GM19328 (cell line): ENCODE measurements around the gene MUC5AC.

ENCODE experiments used
- ATAC-seq: cut with Tn5 transposase; IDR thresholded peaks from one replicate; pipeline ENCODE4 v1.9.1; 2021; ENCODE audit warnings: mild to moderate bottlenecking, moderate library complexity; ENCODE audit not compliant: unreplicated experiment

Gene MUC5AC

GRCh38 chr11:1194231-1194976 is 36.7 kb downstream of the MUC5AC start:
- ATAC-seq, result no peak

DNA sequence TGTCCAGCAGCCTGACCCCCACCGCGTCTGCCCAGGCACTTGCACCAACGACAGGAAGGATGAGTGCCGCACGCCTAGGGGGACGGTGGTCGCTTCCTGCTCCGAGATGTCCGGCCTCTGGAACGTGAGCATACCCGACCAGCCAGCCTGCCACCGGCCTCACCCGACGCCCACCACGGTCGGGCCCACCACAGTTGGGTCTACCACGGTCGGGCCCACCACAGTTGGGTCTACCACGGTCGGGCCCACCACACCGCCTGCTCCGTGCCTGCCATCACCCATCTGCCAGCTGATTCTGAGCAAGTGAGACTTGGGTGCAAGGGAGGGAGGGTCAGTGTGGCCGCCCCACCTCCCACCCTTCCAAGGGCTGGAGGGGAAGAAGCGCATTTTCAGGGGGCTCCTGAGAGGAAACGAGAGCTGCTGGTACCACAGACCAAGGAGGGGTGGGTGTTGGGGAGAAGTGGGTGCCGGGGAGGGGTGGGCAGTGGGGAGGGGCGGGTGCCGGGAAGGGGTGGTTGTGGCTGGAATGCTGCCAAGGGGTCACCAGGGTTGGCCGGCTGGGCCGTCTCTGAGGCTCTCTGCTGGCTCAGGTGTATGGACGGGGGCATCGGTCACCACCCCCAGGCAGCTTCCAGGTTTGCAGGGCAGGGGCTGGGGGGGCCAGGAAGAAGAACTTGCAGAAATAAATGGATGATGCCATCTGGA is 37.4 kb downstream of the MUC5AC start:
- ATAC-seq, result no peak

DNA sequence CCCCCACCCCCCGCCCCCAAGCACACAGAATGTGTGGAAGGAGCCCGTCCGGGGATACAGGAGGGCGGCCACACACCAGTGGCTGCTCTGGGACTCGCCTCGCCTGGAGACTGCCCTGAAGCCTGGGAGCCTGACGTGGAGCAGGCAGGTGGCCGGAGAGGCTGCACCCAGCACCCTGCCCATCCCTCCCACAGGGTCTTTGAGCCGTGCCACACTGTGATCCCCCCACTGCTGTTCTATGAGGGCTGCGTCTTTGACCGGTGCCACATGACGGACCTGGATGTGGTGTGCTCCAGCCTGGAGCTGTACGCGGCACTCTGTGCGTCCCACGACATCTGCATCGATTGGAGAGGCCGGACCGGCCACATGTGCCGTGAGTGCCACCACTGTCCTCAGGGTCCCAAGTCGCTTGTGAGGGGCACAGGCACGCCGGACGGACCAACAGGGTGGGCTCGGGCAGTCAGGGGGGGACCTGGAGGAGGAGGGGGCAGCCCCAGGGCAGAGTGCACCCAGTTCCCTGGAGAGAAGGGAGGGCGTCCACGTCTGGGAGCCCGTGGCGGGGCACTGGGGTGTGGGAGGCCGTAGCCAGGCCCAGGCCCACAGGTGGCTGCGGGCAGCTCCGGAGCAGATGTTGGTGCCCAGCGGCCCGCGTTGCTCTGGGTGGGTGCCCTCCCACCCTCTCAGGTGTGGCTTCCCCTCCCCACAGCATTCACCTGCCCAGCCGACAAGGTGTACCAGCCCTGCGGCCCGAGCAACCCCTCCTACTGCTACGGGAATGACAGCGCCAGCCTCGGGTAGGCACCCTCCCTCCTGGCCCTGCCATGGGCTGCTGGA is 38.1 kb downstream of the MUC5AC start:
- no peak for ATAC-seq

DNA sequence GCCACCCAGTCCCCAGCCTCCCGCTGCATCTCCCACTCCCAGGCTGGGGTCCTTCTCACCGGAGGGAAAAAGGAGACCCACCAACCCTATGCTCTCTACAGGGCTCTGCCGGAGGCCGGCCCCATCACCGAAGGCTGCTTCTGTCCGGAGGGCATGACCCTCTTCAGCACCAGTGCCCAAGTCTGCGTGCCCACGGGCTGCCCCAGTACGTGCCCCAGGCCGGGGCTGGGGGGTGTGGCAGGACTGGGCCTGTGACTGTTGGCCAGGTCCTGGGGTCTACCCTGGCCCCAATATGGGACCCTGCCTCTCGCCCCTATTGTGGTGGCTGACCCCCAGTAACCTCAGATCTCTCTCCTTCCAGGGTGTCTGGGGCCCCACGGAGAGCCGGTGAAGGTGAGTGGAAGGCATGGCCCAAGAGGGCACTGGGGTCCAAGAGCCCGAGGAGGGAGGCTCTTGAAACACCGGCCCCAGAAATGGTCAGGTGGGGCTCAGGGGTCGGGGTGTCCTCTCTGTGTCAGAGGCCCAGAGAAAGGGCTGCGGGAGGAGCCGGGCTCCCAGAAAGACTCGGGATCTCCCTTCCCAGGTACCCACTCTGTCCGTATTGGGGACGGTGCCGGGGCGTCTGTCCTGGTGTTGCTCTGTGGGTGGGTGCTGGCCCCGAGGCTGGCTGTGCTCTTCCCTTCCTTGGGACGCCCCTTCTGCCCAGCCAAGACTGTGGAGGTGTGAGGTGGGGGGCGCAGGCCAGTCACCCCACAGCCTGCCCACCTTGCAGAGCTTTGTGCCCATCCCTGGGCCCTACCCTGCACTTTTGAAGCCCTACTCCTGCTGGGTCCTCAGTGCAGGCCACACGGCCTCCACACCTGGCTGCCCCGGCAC is 39.0 kb downstream of the MUC5AC start:
- ATAC-seq, result no peak

DNA sequence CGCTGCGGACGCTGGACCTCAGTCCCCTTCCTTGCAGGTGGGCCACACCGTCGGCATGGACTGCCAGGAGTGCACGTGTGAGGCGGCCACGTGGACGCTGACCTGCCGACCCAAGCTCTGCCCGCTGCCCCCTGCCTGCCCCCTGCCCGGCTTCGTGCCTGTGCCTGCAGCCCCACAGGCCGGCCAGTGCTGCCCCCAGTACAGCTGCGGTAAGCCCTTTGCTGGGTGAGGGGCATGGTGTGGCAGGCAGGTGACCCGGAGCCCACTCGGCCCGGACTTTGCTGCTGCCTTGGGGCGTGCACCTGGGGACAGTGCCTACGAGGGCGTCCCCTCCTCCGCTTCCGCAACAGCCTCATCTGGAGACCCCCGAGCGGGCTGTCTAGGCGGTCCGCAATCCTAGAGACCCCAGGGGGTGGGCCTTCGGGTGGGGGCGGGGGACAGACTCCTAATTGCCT is 39.7 kb downstream of the MUC5AC start:
- no peak for ATAC-seq

DNA sequence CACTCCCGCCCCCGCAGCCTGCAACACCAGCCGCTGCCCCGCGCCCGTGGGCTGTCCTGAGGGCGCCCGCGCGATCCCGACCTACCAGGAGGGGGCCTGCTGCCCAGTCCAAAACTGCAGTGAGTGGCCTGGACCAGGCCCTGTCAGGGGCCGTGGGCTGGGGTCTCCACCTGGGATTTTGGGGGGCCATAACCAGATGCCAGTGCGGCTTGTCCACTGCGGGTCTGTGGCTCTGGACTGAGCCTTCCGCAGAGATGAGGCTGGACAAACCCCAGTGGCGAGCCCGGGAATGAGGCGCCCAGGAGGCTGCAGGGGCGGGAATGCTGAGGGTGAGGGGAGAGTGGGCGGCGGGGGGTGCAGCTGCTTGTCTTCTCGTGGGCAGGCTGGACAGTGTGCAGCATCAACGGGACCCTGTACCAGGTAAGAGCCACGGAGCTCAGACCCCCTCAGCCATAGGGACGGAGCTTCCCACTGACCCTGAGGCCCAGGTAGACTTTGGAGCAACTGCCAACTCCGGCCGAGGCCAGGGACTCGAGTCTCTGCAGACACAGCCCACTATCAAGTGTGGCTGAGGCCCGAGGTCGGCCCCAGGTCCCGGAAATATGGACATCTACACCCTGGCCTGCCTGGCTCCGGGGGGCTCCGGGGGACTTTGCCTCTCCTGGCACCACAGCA is 40.3 kb downstream of the MUC5AC start:
- no peak for ATAC-seq

- no peak for ATAC-seq
Observed at GRCh38 chr11:1198561-1199240, 40.9 kb downstream of the MUC5AC start.

- ATAC-seq, result no peak
Observed at GRCh38 chr11:1199241-1199750, 41.5 kb downstream of the MUC5AC start.

- ATAC-seq, result no peak
Observed at GRCh38 chr11:1199751-1200610, 42.2 kb downstream of the MUC5AC start.

- ATAC-seq, result no peak
Observed at GRCh38 chr11:1200611-1201191, 42.9 kb downstream of the MUC5AC start.

- no peak for ATAC-seq
Observed at GRCh38 chr11:1201395-1202153, 43.8 kb downstream of the MUC5AC start.

DNA sequence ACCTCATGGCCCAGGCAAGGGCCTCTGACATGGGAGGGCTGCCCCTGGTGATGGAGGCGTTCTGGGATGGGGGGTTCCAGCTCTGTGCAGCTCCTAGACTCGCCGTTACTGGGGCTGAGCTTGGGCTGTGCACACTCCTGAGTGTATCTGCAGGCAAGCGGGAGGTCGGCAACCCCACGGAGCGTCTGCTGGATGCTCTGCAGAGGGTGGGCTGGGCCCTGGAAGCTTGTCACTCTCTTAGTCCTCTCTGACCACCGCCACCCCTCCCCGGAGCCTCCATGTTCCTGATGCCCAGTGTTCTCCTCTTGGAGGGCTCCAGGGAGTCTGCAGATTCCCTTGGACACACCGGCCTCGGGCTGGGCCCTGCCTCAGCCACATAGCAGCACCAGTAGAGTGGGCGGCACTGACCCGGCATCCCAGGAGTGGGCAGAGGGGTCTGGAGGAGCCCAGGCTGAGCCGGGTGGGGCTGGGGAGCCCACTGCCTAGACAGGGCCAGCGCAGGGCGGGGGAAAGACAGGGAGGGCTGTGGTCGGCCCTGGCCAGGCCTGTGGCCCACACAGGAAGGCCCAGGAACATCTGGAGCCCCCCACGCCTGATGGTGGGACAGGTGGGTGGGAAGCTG is 44.5 kb downstream of the MUC5AC start:
- ATAC-seq, result no peak

GRCh38 chr11:1202776-1203504 is 45.2 kb downstream of the MUC5AC start:
- ATAC-seq, result no peak

DNA sequence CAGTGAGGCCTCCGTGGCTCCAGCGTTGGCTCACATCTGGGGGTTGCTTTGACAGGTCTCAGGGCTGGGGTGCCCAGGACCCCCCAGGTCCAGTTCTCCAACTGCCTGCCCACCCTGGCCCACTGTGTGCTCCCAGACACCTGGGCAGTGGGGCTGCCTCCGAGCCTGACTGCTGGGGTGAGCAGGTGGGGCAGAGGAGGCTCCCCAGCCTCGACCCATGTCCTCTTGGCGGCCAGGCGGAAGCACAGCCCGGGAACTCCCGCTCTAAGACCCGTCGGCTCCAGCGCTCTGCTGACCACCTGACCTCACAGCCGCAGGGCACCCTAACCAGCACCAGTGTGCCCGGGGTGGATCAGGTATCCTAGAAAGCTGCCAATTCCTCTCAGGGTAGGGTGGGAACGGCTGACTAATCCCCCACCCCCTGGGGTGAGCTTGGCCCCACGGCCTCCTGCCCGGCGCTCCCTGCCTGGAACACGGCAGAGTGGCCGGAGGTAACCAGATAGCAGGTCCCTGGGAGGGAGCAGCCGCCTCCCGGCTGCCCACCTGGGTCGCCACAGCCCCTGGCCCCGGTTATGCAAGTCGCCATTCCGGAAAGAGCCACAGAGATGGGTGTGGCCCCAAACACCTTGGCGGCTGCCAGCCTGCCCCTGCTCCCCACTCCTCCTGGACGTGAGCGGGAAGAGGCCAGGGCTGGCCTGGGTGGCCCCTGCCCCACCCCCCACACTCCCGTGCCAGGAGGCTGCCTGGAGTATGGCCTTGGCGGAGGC is 45.9 kb downstream of the MUC5AC start:
- ATAC-seq, result no peak

GRCh38 chr11:1204381-1205101 is 46.8 kb downstream of the MUC5AC start:
- ATAC-seq, result no peak
